ENCODE data around the gene DNAJB13.

DNAJB13 gene

GRCh38 chr11:73951797-73952196 is 971 bp downstream of the DNAJB13 start:
- no peak for TF ChIP-seq ZNF677 (tag by site-specific recombination; IDR thresholded peaks at IDR 0.05)
- no peak for TF ChIP-seq REST (tag by site-specific recombination; IDR thresholded peaks at IDR 0.05)
- no peak for TF ChIP-seq ZFHX2 (tag by site-specific recombination; conservative IDR thresholded peaks at IDR 0.05)
- no peak for TF ChIP-seq INSM2 (tag by site-specific recombination; IDR thresholded peaks at IDR 0.05)
- no peak for TF ChIP-seq ZNF223 (tag by site-specific recombination; IDR thresholded peaks at IDR 0.05)
- no peak for TF ChIP-seq ZNF10 (tag by site-specific recombination; IDR thresholded peaks at IDR 0.05)
- TF ChIP-seq ZNF423 (tag by site-specific recombination; IDR thresholded peaks at IDR 0.05) = no peak
- no peak for TF ChIP-seq ZNF37A (tag by site-specific recombination; IDR thresholded peaks at IDR 0.05)
- no peak for TF ChIP-seq ZNF354C (tag by site-specific recombination; IDR thresholded peaks at IDR 0.05; ENCODE audit: borderline replicate concordance, low read depth)
- TF ChIP-seq ZNF645 (tag by site-specific recombination; IDR thresholded peaks at IDR 0.05) = no peak
- no peak for TF ChIP-seq ZNF791 (tag by site-specific recombination; IDR thresholded peaks at IDR 0.05)
- no peak for TF ChIP-seq MEIS1 (CRISPR knock-in tag; IDR thresholded peaks at IDR 0.05; ENCODE audit: borderline replicate concordance)
- TF ChIP-seq IKZF3 (tag by site-specific recombination; IDR thresholded peaks at IDR 0.05) = no peak
- TF ChIP-seq ZNF404 (tag by site-specific recombination; IDR thresholded peaks at IDR 0.05) = no peak
- no peak for TF ChIP-seq ZNF23 (tag by site-specific recombination; IDR thresholded peaks at IDR 0.05; ENCODE audit: borderline replicate concordance)
- Histone ChIP-seq H3K4me1 (ENCODE audit: control insufficient read depth, insufficient read depth, low read length) (no peaks in the 10 kb centered on the region), H3K36me3 (ENCODE audit: control insufficient read depth in 2 of 2, insufficient read depth in 1 of 2, low read length in 2 of 2) (no peaks in the 10 kb centered on the region), H3K27ac (ENCODE audit: extremely low read depth, low read depth, low read length) (no peak overlapping the region), H3K4me3 (ENCODE audit: low read depth, low read length) (no peak overlapping the region), H3K9me3 (ENCODE audit: control insufficient read depth, insufficient read depth, low read depth, low read length) (no peaks in the 10 kb centered on the region)
- POLR2A ChIA-PET = no interaction called here
- CTCF ChIA-PET = no interaction called here

GRCh38 chr11:73956876-73957653 is 6.2 kb downstream of the DNAJB13 start:
- Histone ChIP-seq H3K4me1 (ENCODE audit: control insufficient read depth, insufficient read depth, low read length) (no peaks in the 10 kb centered on the region), H3K4me3 (ENCODE audit: low read depth, low read length) (no peak overlapping the region), H3K36me3 (ENCODE audit: control insufficient read depth in 2 of 2, insufficient read depth in 1 of 2, low read length in 2 of 2) (no peaks in the 10 kb centered on the region), H3K9me3 (ENCODE audit: control insufficient read depth, insufficient read depth, low read depth, low read length) (no peaks in the 10 kb centered on the region), H3K27ac (ENCODE audit: extremely low read depth, low read depth, low read length) (no peak overlapping the region)
- ChIA-PET POLR2A (interaction anchor here (0.7 kb wide), 1 partner anchor 536 kb away, joined by 5 read pairs; no protein-coding TSS in a partner anchor), CTCF (interaction anchor here (0.6 kb wide), 1 partner anchor 53 kb away, joined by 3 read pairs; no protein-coding TSS in a partner anchor)
- TF ChIP-seq KLF9 (tag by site-specific recombination; IDR thresholded peaks at IDR 0.05; ENCODE audit: low read depth) (no peak), ZBTB20 (tag by site-specific recombination; IDR thresholded peaks at IDR 0.05) (no peak), CTCF (tag by site-specific recombination; IDR thresholded peaks at IDR 0.05) (no peak), ZNF146 (tag by site-specific recombination; IDR thresholded peaks at IDR 0.05) (no peak), ZNF114 (tag by site-specific recombination; IDR thresholded peaks at IDR 0.05) (no peak), ZNF18 (tag by site-specific recombination; IDR thresholded peaks at IDR 0.05) (no peak), OSR2 (tag by site-specific recombination; IDR thresholded peaks at IDR 0.05) (no peak), MEIS1 (CRISPR knock-in tag; IDR thresholded peaks at IDR 0.05; ENCODE audit: borderline replicate concordance) (no peak), ZNF214 (tag by site-specific recombination; IDR thresholded peaks at IDR 0.05; ENCODE audit: borderline replicate concordance) (no peak), ZFP3 (tag by site-specific recombination; IDR thresholded peaks at IDR 0.05; ENCODE audit: low read depth) (no peak), ZNF670 (tag by site-specific recombination; IDR thresholded peaks at IDR 0.05; ENCODE audit: low read depth) (no peak), GLIS1 (tag by site-specific recombination; IDR thresholded peaks at IDR 0.05) (no peak)

All from HEK293 (cell line).